ENCODE results near the gene NEK2. TPM values are rescaled to one million over a fixed set of nuclear protein-coding genes. Genes with fewer than 3 reads are reported as not detected.
A peak's percentile ranks its signal among the peaks of the same experiment; 100 is the strongest.
"Not testable (repeated sequence)": the region's sequence is repeated elsewhere in the genome, so short reads cannot be mapped to it uniquely, and the experiment has no call there.

The NEK2 gene
- total RNA-seq, 4 donors from 2014 or later: 2.4 to 11.8 (median 6.5) TPM

- DNase-seq: no peak
- 46 to 58% methylated on average over 3 of the region's 4 CpGs for WGBS, 2 donors
- Histone ChIP-seq H3K36me3 (no peaks in the 10 kb centered on the region), H3K4me1 (peaks cover 16 to 35% (median 18%) of the 10 kb centered on the region in 3 donors), H3K9me3 (no peaks in the 10 kb centered on the region), H3K4me3 (no peak overlapping the region), H3K27ac (peak overlapping the region in 1 of 4 donors; percentile 31), H3K27me3 (no peaks in the 10 kb centered on the region)
- intact Hi-C loops (cut with DNase I): no loop called here
- TF ChIP-seq POLR2A (IDR thresholded peaks at IDR 0.05) (no peak), CTCF (IDR thresholded peaks at IDR 0.05) (no peak)
These were observed 27.7 kb downstream of the NEK2 start for GRCh38 chr1:211647711-211648121.

- no peak overlapping the region for H3K4me3 ChIP-seq
- TF ChIP-seq POLR2A (IDR thresholded peaks at IDR 0.05): no peak
- TF ChIP-seq CTCF (IDR thresholded peaks at IDR 0.05): no peak
- WGBS, 2 donors: 86 to 100% methylated on average over 1 of the region's 1 CpG
- DNase-seq: no peak
- H3K27me3 ChIP-seq: no peaks in the 10 kb centered on the region
- no peaks in the 10 kb centered on the region for H3K9me3 ChIP-seq
- H3K27ac ChIP-seq: no peak overlapping the region
- intact Hi-C loops (cut with DNase I): no loop called here
- H3K4me1 ChIP-seq: peaks cover 16 to 35% (median 18%) of the 10 kb centered on the region in 3 donors
- H3K36me3 ChIP-seq: no peaks in the 10 kb centered on the region
These were observed 28.9 kb downstream of the NEK2 start for GRCh38 chr1:211646566-211646965.

- H3K27me3 ChIP-seq; H3K9me3 ChIP-seq; H3K27ac ChIP-seq; intact Hi-C loops (cut with DNase I); H3K4me3 ChIP-seq; H3K36me3 ChIP-seq; DNase-seq: not testable (repeated sequence)
- WGBS, 2 donors: 81 to 83% methylated on average over 5 of the region's 5 CpGs
- H3K4me1 ChIP-seq: peaks cover 16 to 35% (median 18%) of the 10 kb centered on the region in 3 donors
These were observed 29.8 kb downstream of the NEK2 start for GRCh38 chr1:211645601-211646000.

GRCh38 chr1:211644653-211645052, 30.8 kb downstream of the NEK2 start:
- no peak for DNase-seq
- Histone ChIP-seq H3K9me3 (no peaks in the 10 kb centered on the region), H3K4me3 (no peak overlapping the region), H3K27me3 (no peaks in the 10 kb centered on the region), H3K36me3 (no peaks in the 10 kb centered on the region), H3K4me1 (peaks cover 16 to 35% (median 18%) of the 10 kb centered on the region in 3 donors), H3K27ac (no peak overlapping the region)
- intact Hi-C loops (cut with DNase I): no loop called here
- WGBS, 2 donors: 58 to 65% methylated on average over 2 of the region's 2 CpGs
- TF ChIP-seq CTCF (IDR thresholded peaks at IDR 0.05): no peak
- TF ChIP-seq POLR2A (IDR thresholded peaks at IDR 0.05): no peak

- intact Hi-C loops (cut with DNase I): no loop called here
- Histone ChIP-seq H3K27me3 (no peaks in the 10 kb centered on the region), H3K36me3 (no peaks in the 10 kb centered on the region), H3K4me1 (peaks cover 13 to 36% (median 14%) of the 10 kb centered on the region in 3 donors), H3K4me3 (no peak overlapping the region), H3K9me3 (no peaks in the 10 kb centered on the region), H3K27ac (peak overlapping the region; percentile 15 to 59 (median 39))
- 9 to 40% methylated on average over 11 to 12 of the region's 20 CpGs for WGBS, 2 donors
- DNase-seq: no peak
- no peak for TF ChIP-seq CTCF (IDR thresholded peaks at IDR 0.05)
- no peak for TF ChIP-seq POLR2A (IDR thresholded peaks at IDR 0.05)
These were observed 31.9 kb downstream of the NEK2 start for GRCh38 chr1:211643324-211644212.
